Muscle of back (tissue), 11 donors: ENCODE measurements around the gene PAX6. TPM values are rescaled to one million over a fixed set of nuclear protein-coding genes. Genes with fewer than 3 reads are reported as not detected.
"Not testable (repeated sequence)": the region's sequence is repeated elsewhere in the genome, so short reads cannot be mapped to it uniquely, and the experiment has no call there.

ENCODE experiments used
- DNase-seq, 3 donors: peaks; one replicate each; pipeline versions ENCODE4 v3.0.0 to v3.0.0-alpha.2; 2013
- polyA plus RNA-seq, 10 donors: library from polyadenylated mRNA; unstranded; fragments of 120-200 nt; gene quantifications; one replicate each; pipeline ENCODE4 v1.2.1, GENCODE V29; 2013; ENCODE audit not compliant: insufficient read length in 10 of 10

The PAX6 gene
- polyA plus RNA-seq, 10 donors = 0.23 to 1.6 (median 0.68) TPM

DNA sequence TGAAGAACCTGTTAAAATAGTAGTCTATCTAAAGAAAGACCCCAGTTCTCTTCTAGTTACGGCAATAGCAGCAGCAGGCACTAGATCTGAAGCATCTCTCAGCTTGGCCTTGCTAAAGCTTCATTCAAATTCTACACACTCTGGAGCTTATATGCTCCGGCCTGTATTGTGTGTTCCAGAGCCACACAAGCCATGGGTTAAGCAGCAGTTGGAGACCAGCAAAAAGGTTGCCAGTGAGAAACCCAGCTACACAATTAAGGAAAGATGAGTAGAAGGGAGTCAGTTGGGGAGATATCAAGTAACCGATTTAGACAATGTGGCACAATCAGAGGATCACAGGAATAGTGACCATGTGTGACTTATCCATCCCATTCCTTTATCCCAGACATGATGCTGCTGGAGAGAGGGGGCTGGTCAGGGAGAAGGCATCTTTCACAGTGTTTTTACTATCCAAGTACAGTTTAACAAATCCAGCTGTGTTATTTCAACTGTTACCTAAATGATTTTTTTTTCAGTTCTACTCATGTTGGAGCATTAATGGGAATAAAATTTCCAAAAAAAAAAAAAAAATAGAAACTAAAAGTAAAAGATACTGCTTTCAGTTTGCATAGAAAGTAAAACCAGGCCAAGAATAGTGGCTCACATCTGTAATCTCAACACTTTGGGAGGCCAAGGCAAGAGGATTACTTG lies 41.0 kb downstream of the PAX6 start:
- DNase-seq = no peak

- no peak for DNase-seq
These were observed 42.1 kb downstream of the PAX6 start for GRCh38 chr11:31768749-31769640.

DNA sequence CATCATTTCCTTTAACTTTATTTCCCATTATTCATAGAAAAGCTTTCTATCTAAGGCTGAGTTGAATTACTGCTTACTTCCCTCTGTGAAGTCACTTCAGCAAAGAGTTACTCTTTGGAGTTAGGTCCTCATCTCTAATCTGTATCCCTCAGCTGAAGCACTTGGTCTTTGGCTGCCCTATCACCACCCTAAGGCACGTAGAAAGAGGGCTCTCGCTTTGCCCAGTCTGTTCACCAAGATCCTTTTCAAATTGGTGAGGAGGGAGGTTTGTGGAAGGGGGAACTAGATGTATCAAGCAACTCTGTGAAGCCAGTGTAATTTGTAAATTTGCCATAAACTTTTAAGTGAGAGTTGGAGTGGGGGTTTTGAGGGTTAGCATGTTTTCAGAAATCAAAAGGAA lies 43.4 kb downstream of the PAX6 start:
- no peak for DNase-seq

DNA sequence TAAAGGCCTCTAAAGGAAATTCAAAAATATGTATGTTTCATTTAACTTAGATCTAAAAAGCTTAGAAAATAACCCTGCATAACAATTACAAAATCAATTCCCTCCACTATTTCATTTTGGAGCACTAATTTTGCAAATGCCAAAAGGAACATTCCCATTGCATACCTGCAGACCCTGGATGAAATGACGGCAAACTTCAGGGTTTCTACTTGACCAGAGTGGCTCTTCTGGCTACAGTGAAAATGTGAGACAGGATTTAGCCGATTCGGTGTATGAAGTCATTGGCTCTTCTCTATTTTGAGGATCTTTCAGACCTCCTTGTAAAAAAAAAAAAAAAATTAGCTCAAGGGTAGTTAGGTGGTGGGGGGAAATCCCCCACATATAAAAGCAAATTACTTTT lies 44.1 kb downstream of the PAX6 start:
- DNase-seq = no peak

- DNase-seq = no peak
These were observed 46.4 kb downstream of the PAX6 start for GRCh38 chr11:31764766-31765165.

DNA sequence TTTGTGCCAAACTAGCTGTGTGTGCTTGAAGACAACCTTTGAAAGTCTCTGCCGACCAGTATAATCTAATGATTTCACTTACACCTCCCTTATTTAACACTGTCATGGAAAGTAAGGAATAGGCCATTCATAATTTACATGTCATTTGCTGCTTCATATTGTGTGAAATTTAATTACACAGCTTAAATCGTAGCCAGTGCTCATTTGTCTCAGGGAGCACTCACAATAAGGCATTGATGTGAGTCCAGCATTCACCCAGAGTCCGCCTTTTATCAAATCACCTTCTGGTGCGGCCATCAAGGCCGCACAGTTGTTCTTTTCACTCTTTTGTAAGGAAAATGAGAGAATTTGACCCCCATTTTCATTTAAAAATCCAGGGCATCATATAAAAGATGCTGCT lies 46.9 kb downstream of the PAX6 start:
- no peak for DNase-seq

DNA sequence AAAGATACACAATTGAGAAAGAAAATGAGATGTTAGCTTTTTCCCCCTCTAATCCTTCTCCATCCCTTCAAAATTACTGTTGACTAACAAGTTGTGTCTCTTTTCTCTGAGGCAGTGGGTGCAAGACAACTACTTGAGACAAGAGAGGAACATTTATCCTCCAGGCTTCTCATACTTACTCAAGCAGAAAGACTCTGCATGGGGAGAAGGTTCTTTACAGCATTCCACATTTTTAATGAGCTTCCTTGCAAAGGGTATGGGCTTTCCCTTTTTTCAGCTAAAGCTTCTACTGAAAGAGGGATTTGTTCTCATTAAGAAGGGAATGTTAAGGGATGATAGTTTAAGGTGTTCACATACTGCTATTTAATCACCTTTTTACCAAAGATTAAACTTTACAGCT lies 47.8 kb downstream of the PAX6 start:
- no peak for DNase-seq

GRCh38 chr11:31761636-31762035 lies 49.5 kb downstream of the PAX6 start:
- no peak for DNase-seq

- DNase-seq = no peak
These were observed 53.8 kb downstream of the PAX6 start for GRCh38 chr11:31757260-31757835.

DNA sequence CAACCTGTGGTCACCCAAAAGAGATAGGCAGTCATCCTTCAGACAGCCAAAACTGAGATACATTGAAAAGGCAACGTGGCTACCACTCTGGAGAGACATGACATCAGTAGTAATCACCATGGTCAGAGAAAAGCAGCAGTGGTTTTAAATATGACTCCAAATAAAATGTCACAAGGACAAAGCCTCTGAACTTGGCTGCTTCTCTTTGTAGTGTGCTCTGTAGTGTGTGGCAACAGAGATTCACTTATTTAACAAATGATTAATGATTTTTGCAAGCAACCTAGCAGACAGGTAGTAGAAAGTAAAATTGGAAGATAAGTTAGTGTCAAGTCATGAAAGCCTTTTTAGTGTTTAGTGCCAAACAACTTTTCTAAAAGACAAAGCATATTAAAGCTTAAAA lies 63.5 kb downstream of the PAX6 start:
- DNase-seq = no peak

- not testable (repeated sequence) for DNase-seq
These were observed 70.3 kb downstream of the PAX6 start for GRCh38 chr11:31740731-31741368.

DNA sequence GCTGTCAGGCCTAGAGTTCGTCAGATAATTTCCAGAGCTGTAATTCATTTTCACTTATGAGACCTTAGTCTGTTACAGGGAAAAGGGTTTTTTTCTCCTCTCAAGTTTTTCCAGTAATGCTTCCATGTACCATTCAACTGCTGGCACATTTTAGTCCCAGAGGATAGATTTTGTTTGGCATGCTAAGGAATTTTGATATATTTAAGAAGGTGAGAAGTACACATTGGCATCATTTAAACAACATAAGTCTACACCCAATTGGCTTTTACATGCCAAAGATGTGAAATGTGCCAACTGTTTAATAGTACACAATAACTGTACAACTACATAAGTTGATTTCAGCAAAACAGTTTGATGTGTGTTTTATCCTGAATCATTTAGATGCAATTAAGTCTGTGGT lies 71.0 kb downstream of the PAX6 start:
- DNase-seq = no peak
